Esophagus squamous epithelium (tissue), 4 donors: ENCODE measurements around the gene ANGPTL2.

ENCODE experiments used
- POLR2A ChIP-seq, 4 donors: fragments of 450-650 bp; IDR thresholded peaks; one replicate each; pipeline ENCODE4 v1.6.1; 2017; ENCODE audit warnings: antibody characterized with exemption in 4 of 4, mild to moderate bottlenecking in 4 of 4, moderate library complexity in 3 of 4
- TF ChIP-seq, protein P1 (sequence below), 6 experiments: fragments of 450-650 bp in 4 of 6; fragments of 200-600 bp in 2 of 6; sonication (generic) in 2 of 6; IDR thresholded peaks; one replicate each; pipeline ENCODE4 v1.5.1; 2016 to 2019; ENCODE audit warnings: antibody characterized with exemption in 6 of 6, mild to moderate bottlenecking in 4 of 6, moderate library complexity in 4 of 6

DNA sequence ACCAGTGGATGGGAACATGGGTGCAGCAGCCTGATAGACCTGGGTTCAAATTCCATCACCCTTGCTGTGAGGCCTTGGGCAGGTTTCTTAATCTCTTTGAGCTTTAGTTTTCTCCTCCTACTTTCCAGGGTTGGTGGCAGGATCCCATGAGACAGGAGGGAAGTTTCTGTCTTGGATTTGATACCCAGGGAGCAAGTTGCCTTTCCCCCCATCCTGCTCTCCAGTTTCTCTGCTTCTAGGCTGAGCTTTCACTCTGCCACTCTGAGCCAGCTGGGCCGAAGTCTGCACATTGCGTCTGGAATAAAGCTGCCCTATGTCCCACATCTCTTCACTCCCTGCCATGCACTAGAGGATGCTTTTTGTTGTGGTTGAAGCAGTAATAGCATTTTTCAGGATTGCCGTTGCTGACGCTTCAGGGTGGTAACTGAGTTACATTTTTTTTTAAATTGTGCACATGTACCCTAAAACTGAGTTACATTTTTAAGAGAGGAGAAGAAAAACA, 40.5 kb upstream of the ANGPTL2 start:
- TF ChIP-seq, protein P1, sequence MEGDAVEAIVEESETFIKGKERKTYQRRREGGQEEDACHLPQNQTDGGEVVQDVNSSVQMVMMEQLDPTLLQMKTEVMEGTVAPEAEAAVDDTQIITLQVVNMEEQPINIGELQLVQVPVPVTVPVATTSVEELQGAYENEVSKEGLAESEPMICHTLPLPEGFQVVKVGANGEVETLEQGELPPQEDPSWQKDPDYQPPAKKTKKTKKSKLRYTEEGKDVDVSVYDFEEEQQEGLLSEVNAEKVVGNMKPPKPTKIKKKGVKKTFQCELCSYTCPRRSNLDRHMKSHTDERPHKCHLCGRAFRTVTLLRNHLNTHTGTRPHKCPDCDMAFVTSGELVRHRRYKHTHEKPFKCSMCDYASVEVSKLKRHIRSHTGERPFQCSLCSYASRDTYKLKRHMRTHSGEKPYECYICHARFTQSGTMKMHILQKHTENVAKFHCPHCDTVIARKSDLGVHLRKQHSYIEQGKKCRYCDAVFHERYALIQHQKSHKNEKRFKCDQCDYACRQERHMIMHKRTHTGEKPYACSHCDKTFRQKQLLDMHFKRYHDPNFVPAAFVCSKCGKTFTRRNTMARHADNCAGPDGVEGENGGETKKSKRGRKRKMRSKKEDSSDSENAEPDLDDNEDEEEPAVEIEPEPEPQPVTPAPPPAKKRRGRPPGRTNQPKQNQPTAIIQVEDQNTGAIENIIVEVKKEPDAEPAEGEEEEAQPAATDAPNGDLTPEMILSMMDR (IDR thresholded peaks at IDR 0.05): no peak
- no peak for TF ChIP-seq POLR2A (IDR thresholded peaks at IDR 0.05)
